Measurements from ENCODE around the gene DNAAF1. TPM values are rescaled to one million over a fixed set of nuclear protein-coding genes. Genes with fewer than 3 reads are reported as not detected.
"Not testable (repeated sequence)": the region's sequence is repeated elsewhere in the genome, so short reads cannot be mapped to it uniquely, and the experiment has no call there.

Gene DNAAF1
- total RNA-seq, 1 experiment from 2014 or later = not detected

DNA sequence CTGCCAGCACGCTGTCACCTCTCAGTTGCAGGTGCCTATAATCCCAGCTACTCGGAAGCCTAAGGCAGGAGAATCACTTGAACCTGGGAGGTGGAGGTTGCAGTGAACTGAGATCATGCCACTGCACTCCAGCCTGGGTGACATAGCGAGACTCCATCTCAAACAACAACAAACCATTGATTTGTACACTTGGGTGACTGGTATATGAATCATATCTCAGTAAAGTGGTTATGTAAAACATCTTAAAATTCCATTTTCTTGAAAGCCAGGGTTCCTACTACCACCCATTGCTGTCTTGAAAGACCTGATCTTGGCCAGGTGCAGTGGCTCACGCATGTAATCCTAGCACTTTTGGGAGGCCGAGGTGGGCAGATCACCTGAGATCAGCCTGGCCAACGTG, 60.0 kb downstream of the DNAAF1 start:
- not testable (repeated sequence) for DNase-seq (ENCODE audit: extremely low read depth, low read depth)

DNA sequence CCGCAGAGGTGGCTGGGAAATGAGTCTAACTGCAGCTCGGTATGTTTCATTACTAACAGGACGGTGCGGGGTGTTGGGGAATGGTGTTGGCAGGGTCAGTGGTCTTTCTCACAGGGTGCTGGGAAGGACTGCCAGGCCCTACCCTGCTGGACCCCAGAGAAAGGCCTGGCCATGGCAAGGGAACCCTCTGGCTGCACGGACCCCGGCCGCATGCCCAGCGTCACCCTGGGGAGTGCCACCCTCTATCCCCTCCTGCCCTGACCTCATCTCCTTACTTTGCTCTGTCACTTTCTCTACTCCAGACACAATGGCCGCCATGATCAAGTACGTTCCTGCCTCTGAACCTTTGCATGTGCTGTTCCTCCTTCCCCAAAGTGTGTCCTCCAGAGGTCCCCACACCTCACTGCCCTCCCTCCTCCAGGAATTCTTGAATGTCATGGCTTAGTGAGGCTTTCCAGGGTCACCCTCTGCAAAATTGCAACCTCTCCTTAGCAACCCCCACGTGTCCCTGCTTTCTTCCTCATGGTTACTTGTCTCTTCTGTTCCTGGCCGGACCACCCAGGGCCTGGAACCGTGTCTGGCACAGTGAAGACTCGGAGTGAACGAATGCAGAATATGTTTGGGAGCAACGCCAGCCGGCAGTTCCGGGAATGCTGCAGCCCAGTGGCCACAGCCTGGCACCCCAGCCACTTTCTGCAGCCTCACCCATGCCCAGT, 61.0 kb downstream of the DNAAF1 start:
- DNase-seq (ENCODE audit: extremely low read depth, low read depth) = no peak

DNA sequence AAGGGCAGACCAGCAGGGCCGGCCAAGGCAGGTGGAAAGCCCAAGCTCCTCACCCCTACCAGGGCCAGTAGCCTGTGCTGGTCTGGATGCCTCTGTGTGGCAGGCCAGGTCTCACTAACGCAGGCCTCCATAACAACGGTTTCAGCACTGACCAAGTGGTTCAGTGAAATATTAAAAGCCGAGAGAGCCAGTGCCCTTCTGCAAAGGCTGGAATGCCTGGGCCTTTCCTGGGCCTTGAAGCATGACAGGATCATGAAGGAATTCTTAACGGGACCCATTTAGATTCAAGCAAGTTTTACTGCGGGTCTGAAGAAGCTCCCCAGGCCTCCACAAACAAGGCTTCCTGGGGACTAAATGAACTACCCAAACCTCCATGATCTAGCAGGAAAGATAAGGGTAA, 62.1 kb downstream of the DNAAF1 start:
- no peak for DNase-seq (ENCODE audit: extremely low read depth, low read depth)

DNA sequence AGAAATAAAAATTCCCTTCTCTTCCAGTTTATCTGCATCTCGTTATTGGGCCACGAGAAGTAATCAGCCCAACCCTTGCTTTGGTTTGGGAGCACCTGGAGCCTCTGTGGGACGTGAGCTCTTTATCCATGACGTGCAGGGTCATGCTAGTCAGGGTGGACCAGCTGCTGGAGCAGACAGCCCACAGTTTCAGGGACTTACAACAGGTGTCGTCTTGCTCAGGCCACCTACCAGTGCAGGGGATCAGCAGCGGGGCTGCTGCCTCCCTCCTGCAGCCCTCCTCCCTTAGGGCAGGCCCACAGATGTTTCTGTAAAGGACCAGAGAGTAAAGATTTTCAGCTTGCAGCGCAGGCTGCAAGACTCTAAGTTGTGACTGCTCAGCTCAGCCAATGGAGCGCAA, 62.8 kb downstream of the DNAAF1 start:
- no peak for DNase-seq (ENCODE audit: extremely low read depth, low read depth)

DNA sequence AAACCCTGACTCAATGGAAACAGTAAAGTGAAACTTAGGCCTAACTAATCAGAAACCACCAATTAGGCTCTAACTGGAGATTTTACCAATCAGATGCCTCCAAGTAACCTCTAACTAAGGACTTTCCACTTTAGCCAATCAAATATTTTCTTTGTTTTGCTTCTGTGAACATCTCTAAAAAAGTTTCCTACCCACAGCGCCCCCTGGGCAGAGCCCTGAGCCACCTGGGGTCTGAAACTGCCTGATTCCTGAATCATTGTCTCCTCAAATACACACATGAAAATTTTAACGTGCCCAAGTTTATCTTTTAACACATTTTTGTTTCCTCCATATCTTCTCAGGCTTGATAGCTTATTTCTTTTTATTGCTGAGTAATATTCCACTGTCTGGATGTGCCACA, 64.9 kb downstream of the DNAAF1 start:
- DNase-seq (ENCODE audit: extremely low read depth, low read depth) = no peak

DNA sequence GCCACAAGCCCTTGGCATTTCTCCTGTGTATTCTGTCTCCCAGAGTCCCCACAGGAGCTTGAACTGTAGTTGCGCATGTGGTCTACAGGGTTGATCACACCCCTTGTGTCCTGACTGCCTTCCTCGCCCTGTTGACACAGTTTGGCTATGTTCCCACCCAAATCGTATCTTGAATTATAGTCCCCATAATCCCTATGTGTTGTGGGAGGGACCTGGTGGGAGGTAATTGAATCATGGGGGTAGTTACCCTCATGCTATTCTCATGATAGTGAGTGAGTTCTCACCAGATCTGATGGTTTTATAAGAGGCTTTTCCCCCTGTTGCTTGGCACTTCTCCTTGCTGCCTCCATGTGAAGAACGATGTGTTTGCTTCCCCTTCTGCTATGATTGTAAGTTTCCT, 67.0 kb downstream of the DNAAF1 start:
- no peak for DNase-seq (ENCODE audit: extremely low read depth, low read depth)

DNA sequence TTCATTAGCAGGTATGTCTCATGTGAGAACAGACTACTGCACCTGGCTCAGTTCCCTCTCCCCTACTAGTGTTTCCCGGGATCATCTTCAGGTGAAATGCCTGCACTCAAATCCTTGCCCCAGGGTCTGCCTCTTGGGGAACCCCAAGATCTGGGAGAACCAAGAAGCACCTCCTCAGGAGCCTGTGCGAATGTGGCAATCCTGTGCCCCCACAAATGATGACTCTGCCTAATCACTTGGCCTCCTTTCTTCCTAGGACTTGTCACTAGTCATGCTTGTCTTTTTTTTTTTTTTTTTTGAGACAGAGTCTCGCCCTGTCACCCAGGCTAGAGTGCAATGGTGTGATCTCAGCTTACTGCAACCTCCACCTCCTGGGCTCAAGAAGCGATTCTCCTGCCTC, 67.5 kb downstream of the DNAAF1 start:
- DNase-seq (ENCODE audit: extremely low read depth, low read depth) = no peak

DNA sequence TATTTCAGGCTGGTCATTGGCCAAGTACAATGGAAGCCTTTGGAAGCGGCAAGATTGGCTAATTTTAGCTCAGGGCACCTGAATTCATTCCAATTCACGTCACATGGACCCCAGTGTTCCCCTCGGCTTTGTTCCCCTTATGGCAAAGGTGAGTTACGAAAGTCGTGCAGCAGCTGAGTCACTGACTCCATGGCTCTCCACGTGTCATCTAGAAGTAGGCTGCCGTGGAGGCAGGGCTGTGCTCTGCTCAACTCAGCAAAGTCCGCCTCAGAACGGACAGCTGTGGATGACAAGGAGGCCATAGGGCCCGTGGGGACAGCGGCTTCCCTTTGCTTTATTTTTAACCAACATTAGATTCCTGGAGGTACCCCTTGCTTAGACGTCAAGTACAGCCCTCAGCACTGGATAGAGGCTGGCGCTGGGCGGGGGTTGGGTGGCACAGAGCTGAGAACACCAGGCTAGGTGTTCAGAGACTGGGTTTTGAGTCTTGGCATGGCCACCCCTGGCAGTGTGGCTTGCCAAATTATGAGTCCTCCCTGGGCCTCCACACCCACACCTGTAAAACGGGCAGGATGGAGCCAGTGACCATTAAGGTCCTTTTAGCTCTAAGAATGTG, 69.5 kb downstream of the DNAAF1 start:
- no peak for DNase-seq (ENCODE audit: extremely low read depth, low read depth)

DNA sequence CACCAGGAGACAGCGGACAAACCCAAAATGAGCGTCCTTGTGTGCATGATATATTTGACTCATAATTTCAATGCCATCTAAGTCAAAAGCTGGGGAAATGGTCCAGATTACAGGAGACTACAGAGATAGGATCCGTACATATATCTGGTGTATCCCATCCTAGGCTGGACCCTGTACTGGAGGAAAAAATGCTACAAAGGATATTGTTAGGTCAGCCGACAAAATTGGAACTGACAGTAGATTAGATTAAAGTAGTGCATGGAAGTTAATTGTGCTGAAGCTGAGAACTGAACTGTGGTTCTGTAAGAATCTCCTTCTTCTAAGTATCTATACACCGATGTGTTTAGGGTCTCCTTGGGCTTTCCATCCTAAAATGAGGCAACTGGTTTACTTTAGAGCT, 70.4 kb downstream of the DNAAF1 start:
- no peak for DNase-seq (ENCODE audit: extremely low read depth, low read depth)

DNA sequence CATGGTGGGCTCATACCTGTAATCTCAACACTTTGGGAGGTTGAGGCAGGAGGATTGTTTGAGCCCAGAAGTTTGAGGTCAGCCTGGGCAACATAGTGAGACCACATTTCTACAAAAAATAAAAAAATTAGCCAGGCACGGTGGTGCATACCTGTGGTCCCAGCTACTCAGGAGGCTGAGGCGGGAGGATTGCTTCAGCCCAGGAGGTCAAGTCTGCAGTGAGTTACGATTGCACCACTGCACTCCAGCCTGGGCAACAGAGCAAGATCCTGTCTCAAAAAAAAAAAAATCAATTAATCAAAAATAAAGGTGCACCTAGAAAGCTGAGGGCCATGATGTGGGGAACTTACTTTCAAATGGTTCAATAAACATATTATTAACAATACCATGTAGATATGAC, 71.0 kb downstream of the DNAAF1 start:
- DNase-seq (ENCODE audit: extremely low read depth, low read depth) = not testable (repeated sequence)

DNA sequence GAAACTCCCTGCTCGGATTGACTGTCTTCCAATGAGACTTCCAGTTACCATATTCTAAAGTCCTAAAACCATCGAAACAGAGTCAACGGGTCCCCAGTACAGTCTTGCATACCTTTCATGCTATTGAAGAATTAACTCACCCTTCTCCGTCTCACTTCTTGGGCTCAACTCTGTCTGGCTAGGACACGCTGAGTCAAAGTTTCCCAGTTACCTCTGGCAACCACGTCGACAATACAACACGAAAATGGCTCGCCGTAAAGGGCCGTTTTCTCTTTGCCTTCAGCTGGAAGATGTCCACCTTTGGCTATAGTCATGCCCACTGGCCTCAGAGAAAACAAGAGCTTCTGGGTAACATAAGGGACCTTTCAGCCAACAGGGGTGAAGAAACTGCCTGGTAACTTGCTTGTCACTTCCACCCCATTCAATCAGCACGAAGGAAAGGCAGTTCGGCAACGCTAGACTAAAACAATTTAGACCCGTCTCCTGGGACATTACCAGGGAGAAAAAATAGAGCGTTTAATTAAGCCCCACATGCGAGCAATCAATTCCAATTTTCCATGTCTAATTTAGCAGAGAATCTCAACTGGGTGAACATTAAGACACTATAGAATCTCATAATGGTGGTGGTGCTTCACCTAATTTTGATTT, 73.2 kb downstream of the DNAAF1 start:
- no peak for DNase-seq (ENCODE audit: extremely low read depth, low read depth)

DNA sequence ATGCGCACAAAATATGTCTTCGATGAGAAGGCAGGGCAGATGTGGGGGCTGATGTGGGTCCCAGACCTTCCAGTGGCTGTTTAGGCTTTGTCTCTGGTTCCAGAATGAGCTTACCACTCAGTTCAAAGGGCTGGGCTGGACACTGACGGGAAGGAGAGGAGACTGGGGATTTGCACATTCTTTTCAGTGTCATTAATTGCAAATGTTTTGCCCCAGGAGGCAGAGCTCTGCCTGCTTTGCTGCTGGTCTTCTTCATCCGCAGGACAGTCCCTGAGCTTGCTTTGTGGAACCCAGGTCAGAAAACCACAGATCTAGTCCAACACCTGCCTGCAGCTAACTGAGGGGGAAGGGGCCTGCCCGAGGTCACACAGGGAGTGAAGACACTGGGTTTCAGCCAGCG, 73.8 kb downstream of the DNAAF1 start:
- DNase-seq (ENCODE audit: extremely low read depth, low read depth) = no peak

DNA sequence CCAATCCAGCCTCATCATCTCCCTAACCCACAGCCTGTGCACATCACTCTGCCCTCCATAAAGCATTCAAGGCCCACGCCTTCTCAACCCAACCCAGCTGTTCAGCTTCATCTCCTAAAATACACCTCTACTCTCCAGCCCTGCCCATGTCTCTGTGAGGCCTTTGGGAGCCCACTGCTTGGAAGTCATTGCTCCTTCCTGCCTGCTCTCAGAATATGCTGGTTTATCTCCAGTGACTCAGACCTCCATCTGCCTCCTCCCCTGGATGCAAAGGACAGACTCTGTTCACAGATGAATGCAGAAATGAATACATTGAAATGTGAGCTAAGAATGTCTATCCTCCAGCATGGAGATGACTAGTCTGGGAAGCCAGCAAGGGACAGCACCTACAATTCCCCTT, 75.7 kb downstream of the DNAAF1 start:
- DNase-seq (ENCODE audit: extremely low read depth, low read depth) = no peak

DNA sequence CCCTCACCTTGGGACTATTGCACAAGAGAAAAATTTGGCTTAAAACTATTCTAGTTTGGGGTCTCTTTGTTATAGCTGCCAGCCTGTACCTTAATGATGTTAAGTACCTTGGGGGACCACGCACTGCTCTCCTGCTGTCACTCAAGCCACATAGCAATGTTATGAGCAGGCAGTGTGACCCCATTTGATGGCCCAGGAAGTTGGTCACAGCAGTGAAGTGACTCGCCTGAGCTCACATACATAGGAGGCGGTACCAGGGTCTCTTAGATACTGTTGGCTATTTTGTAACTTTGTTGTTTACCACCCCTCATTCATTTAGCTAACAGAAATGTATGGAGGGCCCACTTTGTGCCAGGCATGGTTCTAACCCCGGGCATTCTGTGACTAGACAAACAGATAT, 78.3 kb downstream of the DNAAF1 start:
- no peak for DNase-seq (ENCODE audit: extremely low read depth, low read depth)

DNA sequence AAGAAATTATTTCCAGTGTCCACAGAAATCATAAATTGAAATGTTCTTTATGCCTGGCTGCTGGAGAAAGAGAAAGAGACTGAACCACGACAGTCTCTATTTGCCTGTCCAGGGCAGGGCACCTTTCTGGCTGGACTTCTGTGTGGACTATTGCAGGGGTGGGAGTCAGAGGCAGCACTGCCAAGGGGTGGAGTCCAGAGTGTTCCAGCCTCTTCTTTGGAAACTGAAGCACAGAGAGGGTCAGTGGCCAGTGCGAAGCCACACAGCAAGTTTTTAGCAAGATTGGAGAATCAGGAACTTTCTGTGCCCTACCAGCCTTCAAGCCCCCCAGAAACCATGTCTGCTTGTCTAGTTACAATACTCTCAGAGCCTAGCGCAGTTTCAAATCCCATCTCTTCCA, 79.4 kb downstream of the DNAAF1 start:
- DNase-seq (ENCODE audit: extremely low read depth, low read depth) = no peak

DNA sequence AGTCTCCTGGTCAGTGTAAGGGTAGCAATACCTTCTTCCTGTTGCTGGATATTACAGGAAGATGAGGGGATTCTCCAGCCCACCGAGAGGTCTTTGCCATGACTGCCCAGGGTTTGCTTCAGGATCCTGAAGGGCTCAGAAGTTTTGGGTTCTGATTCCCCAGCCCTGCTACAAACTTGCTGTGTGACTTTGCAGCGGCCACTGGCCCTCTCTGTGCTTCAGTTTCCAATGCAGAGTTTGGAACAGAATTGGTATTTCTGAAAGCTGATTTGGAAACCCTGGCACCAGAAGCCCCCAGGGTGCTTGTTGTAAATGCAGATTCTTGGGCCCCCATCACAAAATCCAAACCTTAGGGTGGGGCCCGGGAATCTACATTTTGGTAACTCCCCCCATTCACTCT, 80.0 kb downstream of the DNAAF1 start:
- no peak for DNase-seq (ENCODE audit: extremely low read depth, low read depth)

DNA sequence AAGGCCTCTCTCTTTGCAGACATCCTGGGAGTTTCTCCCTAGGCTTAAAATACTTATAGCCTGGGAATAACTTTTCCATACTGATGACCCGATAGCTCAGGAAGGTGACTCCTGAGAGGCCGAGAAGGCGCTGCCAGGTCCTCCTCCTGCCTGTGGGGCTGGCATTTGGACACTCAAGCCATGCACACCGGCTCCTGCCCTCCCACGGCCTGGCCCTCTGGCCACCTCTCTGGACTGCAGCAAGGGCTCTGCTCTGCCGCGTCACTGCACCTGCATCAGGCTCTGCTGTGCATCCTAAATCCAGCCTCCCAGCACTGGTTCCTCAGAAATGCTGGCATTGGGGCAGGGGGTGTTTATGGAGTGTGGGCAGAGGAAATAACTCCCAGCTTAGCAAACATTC, 80.5 kb downstream of the DNAAF1 start:
- DNase-seq (ENCODE audit: extremely low read depth, low read depth) = no peak

DNA sequence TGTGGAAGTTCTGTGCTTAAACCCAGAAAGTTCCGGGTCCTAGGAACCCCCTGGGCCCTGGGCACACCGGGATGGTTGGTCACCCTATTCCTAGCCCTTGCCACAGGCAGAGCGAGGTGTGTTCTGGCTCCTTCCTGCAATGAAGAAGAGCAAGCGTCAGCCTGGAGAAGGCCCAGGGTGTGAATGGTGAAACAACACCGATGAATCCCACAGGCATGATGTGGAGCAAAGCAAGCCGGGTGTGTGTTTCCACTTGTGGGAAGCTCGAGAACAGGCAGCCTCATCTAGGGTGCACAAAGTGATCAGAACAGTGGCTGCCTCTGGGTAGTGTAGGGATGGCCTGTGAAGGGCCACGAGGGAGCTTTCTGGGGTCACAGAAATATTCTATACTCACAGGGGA, 80.9 kb downstream of the DNAAF1 start:
- DNase-seq (ENCODE audit: extremely low read depth, low read depth) = no peak

Measured in NCI-H460 (cell line).